Stimulated activated naive CD4-positive, alpha-beta T cell (primary cell): ENCODE data around the gene PERM1.
"Not testable (repeated sequence)": the region's sequence is repeated elsewhere in the genome, so short reads cannot be mapped to it uniquely, and the experiment has no call there.

Source experiments
- DNase-seq, 6 experiments: peaks; one replicate each; lab custom pipeline; 2025; lab: John Stamatoyannopoulos, UW

The PERM1 gene

DNA sequence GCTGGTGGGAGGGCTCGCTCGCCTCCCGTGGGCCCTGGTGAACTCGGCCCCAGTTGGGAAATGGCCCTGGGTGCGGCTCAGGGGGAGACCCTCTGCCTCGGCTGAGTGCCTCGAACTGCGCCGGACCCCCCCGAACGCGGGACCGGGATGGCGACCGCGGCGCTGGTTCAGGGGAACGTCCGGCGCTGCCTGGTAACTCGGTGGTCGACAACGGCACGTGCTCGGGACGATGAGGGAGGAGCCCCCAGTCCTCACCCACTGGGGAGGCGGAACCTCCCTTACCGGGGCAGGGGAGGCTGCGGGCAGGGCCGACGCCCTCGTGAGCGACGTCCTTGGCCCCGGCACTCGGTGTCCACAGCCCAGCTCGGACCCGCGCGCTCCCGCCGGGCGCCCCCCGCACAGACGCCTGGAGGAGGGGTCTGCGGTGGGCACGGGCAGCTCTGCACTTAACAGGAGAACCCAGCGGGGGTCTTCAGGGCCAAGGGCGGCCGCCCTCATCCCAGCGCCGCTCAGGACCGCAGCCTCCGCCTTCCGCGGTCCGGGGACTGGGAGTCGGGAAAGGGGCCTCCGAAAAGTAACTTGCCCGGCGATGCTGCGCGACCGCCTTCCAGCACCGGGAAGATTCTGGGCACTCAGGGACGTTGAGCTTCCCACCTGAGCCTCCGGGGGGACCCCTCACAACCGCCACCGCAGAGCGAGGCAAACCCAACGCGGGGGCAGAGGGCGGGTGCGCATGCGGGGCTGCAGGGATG, 16.3 kb upstream of the PERM1 start:
- DNase-seq, result no peak

- DNase-seq, result no peak
These were observed 15.8 kb upstream of the PERM1 start for GRCh38 chr1:997713-997992.

GRCh38 chr1:996851-997712, 15.2 kb upstream of the PERM1 start:
- no peak for DNase-seq

GRCh38 chr1:995665-996633, 14.1 kb upstream of the PERM1 start:
- no peak for DNase-seq

- DNase-seq, result not testable (repeated sequence)
These were observed 12.7 kb upstream of the PERM1 start for GRCh38 chr1:994546-994945.

DNA sequence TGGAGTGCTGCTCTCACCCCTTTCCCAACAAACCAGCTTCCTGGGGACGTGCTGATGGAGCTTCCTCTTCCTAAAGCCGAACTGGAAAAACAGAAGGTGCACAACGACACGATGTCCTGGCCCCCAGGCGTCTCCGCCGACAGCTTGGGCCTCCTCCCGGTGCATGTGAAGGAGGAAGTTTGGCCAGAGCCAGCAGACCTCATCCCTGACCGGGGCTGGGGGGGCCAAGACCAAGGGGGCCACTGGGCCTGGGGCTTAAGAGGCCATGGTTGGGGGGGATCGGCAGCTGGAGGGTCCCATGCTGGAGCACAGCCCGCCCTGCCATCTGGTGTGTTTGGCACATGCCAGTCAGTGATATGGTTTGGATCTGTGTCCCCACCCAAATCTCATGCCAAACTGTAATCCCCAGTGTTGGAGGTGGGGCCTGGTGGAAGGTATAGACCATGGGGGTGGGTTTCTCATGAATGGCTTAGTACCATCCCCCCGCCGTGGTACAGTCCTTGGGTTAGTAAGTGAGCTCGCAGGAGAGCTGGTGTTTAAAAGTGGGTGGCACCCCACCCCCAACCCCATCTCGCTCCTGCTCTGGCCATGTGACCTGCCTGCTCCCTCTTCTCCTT, 11.6 kb upstream of the PERM1 start:
- DNase-seq, result no peak

GRCh38 chr1:992362-992761, 10.5 kb upstream of the PERM1 start:
- DNase-seq, result no peak

- no peak for DNase-seq
These were observed 10.0 kb upstream of the PERM1 start for GRCh38 chr1:991895-992294.

DNA sequence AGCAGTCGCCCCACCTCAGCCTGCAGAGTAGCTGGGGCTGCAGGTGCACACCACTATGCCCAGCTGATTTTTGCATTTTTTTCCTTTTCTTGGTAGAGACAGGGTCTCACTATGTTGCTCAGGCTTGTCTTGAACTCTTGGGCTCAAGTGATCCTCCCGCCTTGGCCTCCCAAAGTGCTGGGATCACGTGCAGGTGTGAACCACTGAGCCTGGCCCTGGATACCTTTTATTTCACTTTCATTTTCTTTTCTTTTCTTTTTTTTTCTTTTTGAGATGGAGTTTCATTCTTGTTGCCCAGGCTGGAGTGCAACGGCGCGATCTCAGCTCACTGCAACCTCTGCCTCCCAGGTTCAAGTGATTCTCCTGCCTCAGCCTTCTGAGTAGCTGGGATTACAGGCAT, 9.4 kb upstream of the PERM1 start:
- DNase-seq, result not testable (repeated sequence)

GRCh38 chr1:988061-988460, 6.2 kb upstream of the PERM1 start:
- not testable (repeated sequence) for DNase-seq

- DNase-seq, result no peak
These were observed 3.2 kb upstream of the PERM1 start for GRCh38 chr1:985126-985525.

GRCh38 chr1:984476-984814, 2.6 kb upstream of the PERM1 start:
- no peak for DNase-seq

GRCh38 chr1:983798-984475, 2.0 kb upstream of the PERM1 start:
- peak in 5 of 6 experiments; percentile 28 to 69 (median 42) for DNase-seq

- no peak for DNase-seq
These were observed 1.0 kb upstream of the PERM1 start for GRCh38 chr1:982765-983436.

DNA sequence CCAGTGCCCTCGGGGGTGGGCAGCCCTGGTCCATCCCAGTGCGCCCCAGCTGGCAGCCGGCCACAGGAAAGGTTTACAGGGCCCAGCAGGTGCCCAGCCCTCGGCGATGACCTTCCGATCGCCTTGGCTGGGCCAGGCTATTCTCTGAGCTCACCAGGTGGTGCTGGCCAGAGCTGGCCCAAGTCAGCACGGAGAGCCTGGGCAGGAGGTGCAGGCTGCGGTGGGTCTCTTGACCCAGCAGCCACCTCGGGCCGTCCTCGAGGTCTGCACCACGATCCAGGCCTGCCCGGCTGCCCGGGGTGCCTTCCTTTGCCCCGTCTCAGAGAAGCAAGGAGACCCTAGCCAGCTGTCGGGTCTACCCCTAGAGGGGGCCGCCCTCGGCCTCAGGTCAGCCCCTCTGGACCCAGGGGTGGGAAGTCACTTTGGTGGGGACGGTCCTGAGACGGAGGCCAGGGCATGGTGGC, 370 bp downstream of the PERM1 start:
- DNase-seq, result no peak

DNA sequence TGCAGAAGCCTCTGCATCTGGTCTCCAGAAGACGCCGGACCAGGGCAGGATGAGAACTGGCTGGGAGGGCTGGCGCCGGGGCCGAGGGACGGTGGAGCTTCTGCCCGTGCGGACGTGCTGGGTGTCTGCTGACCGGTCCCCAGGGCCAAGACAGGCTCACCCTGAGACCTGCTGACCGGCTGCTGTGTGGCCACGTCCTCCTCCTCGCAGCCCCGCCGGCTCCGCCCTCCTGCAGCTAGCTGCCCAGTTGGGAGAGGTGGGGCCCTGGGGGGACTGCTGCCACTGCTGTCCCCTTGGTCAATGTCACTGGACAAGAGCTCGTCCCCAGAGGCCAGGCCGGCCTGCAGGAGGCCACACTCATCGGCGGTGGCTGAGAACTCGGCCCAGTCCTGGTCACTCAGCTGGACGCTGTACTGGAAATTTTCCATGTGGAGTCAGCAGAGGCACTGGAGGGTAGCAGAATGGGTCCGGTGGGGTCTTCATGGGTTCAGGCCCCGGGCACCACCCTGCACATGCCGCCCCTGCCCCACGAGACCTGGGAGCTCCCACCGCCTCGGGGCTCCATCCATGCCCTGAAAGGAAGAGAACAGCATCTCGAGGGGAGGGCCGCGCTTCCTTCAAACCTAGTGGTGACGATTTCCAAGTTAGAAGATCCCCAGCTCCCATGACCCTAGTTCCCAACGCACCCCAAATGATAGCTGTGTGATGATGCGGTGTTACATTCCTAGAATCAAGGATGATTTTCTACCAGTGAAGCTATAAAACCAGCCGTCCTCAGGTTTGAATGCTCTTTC, 1.1 kb downstream of the PERM1 start:
- no peak for DNase-seq

DNA sequence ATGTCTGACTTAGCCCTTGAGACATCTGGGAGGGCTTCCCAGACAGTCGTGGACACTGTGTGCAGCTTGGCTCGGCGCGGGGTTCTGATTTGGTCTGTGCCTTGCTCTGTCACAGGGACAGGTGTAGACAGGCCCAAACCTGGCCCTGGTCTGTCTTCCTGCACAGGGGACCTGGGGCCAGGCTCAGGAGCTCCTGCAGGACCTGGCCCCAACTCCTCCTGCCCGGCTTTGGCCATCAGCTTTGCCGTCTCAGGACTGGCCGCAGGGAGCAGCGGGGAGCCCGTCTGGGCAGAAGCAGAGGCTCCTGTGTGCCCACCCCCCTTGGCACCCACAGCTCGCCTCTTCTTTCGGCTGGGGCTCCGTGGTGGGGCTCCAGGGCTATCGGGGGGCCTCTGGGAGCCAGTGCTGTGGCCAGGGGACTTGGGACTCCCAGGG, 1.7 kb downstream of the PERM1 start:
- DNase-seq, result no peak

DNA sequence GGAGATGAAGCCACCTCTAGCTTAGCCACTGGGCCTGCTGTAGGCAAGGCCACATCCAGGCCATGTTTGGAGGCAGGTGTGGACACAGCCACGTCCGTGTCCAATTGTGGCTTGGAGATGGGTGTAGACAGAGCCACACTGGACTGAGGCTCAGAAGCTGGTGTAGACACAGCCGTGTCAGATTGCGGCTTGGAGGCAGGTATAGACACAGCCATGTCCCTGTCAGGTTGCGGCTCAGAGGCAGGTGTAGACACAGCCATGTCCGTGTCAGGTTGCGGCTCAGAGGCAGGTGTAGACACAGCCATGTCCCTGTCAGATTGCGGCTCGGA, 2.2 kb downstream of the PERM1 start:
- no peak for DNase-seq

DNA sequence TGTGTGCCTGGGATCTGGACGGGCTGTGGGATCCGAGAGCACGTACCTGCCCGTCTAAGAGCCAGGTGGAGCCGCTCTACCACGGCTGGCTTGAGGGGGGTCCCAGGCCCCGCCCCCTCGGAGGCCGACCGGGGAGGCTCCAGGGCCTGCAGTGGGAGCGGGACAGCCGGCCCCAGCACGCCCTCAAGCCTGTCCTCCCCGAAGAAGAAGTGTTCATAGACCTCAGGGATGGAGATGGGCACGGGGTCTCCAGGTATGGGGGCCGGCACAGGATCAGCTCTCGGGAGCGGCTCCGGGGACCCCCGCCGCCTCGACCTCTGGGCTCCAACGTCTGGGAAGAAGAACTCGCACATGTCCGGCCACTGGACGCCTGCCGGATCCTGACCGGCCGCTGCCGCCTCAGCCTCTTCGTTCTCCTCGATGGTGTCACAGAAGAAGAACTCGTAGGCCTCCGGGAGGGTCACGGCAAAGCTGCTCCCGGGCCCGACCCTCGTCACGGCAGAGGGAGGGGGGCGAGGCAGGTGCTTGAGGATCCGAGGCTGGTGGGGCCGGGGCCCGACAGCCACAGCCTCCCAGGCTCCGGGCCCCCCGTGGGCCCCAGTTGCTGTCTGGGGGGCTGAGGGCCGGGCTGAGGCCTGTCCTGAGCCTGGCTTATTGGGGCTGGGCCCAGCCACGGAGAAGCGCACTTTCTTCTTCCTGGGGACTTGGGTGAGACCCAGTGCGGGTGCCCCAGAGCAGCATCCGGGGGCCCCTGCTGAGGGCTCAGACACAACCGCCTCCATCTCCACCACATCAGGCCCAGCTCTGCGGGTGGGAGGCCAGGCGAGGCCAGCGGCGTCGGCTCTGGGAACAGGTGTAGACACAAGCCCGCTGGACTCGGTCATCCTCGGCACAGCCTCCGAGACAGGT, 2.8 kb downstream of the PERM1 start:
- DNase-seq, result no peak
